ENCODE measurements around the gene OR5H6. TPM values are rescaled to one million over a fixed set of nuclear protein-coding genes. Genes with fewer than 3 reads are reported as not detected.

Gene OR5H6
- polyA plus RNA-seq, 1 donor (not counting 4 experiments of a cell fraction or from before 2014, with no cell fraction given), result not detected

GRCh38 chr3:98262046-98262445 lies 2.0 kb upstream of the OR5H6 start:
- Histone ChIP-seq H4K20me1 (ENCODE audit: control insufficient read depth, extremely low read depth, insufficient read depth, low read length) (no peaks in the 10 kb centered on the region), H3K9me1 (ENCODE audit: control insufficient read depth, extremely low read depth, insufficient read depth, low read length) (no peaks in the 10 kb centered on the region), H3K36me3 (ENCODE audit: control insufficient read depth in 2 of 2, extremely low read depth in 1 of 2, insufficient read depth in 2 of 2, low read length in 2 of 2) (no peaks in the 10 kb centered on the region), H3K4me1 (ENCODE audit: control insufficient read depth, extremely low read depth, insufficient read depth, low read length) (no peaks in the 10 kb centered on the region), H3K9me3 (ENCODE audit: control insufficient read depth, low read depth, low read length) (no peaks in the 10 kb centered on the region), H3K27me3 (ENCODE audit: control insufficient read depth, extremely low read depth, insufficient read depth, low read length) (no peaks in the 10 kb centered on the region), H3K4me2 (ENCODE audit: control insufficient read depth, extremely low read depth, insufficient read depth, low read depth, low read length) (no peak overlapping the region), H3K4me3 (ENCODE audit: control insufficient read depth in 2 of 3, extremely low read depth in 1 of 3, insufficient read depth in 2 of 3, low read depth in 1 of 3, low read length in 3 of 3) (no peak overlapping the region), H3K9ac (ENCODE audit: control insufficient read depth, extremely low read depth, insufficient read depth, low read length) (no peak overlapping the region), H3K79me2 (ENCODE audit: control insufficient read depth, insufficient read depth, low read length) (no peaks in the 10 kb centered on the region), H2AFZ (ENCODE audit: control insufficient read depth, low read length) (no peak overlapping the region), H3K27ac (ENCODE audit: control insufficient read depth, insufficient read depth, low read length) (no peak overlapping the region)
- no peak for FAIRE-seq
- no peak for TF ChIP-seq CTCF (optimal IDR thresholded peaks at IDR 0.05 in 1 of 3, IDR thresholded peaks at IDR 0.05 in 1 of 3, conservative IDR thresholded peaks at IDR 0.05 in 1 of 3; ENCODE audit: extremely low read depth in 1 of 3, insufficient read depth in 2 of 3, low read length in 3 of 3)
- TF ChIP-seq EZH2 (IDR thresholded peaks at IDR 0.05; ENCODE audit: low read length), result no peak
- dilution Hi-C loops (cut with MboI; ENCODE audit: extremely low pct_ligation_motif_present, low sequenced_read_pairs), result no loop called here
- no peak for DNase-seq (ENCODE audit: low read depth, low spot score)

DNA sequence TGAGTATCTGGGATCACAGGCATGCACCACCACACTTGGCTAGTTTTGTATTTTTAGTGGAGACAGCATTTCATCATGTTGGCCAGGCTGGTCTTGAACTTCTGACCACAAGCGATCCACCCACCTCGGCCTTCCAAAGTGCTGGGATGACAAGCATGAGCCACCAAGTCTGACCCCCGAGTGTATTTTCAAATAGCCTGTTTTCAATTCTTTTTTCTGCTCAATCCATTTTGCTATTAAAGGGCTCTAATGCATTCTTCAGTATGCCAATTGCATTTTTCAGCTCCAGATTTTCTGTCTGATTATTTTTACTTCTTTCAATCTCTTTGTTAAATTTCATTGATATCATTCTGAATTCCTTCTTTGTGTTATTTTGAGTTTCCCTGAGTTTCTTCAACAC lies 5.8 kb downstream of the OR5H6 start:
- H3K4me3 ChIP-seq (ENCODE audit: control insufficient read depth in 2 of 3, extremely low read depth in 1 of 3, insufficient read depth in 2 of 3, low read depth in 1 of 3, low read length in 3 of 3), result no peak overlapping the region
- H3K9me1 ChIP-seq (ENCODE audit: control insufficient read depth, extremely low read depth, insufficient read depth, low read length), result no peaks in the 10 kb centered on the region
- H3K4me1 ChIP-seq (ENCODE audit: control insufficient read depth, extremely low read depth, insufficient read depth, low read length), result no peaks in the 10 kb centered on the region
- no peak overlapping the region for H3K4me2 ChIP-seq (ENCODE audit: control insufficient read depth, extremely low read depth, insufficient read depth, low read depth, low read length)
- no peaks in the 10 kb centered on the region for H3K79me2 ChIP-seq (ENCODE audit: control insufficient read depth, insufficient read depth, low read length)
- no peak overlapping the region for H3K27ac ChIP-seq (ENCODE audit: control insufficient read depth, insufficient read depth, low read length)
- dilution Hi-C loops (cut with MboI; ENCODE audit: extremely low pct_ligation_motif_present, low sequenced_read_pairs), result no loop called here
- H4K20me1 ChIP-seq (ENCODE audit: control insufficient read depth, extremely low read depth, insufficient read depth, low read length), result no peaks in the 10 kb centered on the region
- no peaks in the 10 kb centered on the region for H3K27me3 ChIP-seq (ENCODE audit: control insufficient read depth, extremely low read depth, insufficient read depth, low read length)
- TF ChIP-seq EZH2 (IDR thresholded peaks at IDR 0.05; ENCODE audit: low read length) (no peak), CTCF (optimal IDR thresholded peaks at IDR 0.05 in 1 of 3, IDR thresholded peaks at IDR 0.05 in 1 of 3, conservative IDR thresholded peaks at IDR 0.05 in 1 of 3; ENCODE audit: extremely low read depth in 1 of 3, insufficient read depth in 2 of 3, low read length in 3 of 3) (no peak)
- H3K36me3 ChIP-seq (ENCODE audit: control insufficient read depth in 2 of 2, extremely low read depth in 1 of 2, insufficient read depth in 2 of 2, low read length in 2 of 2), result no peaks in the 10 kb centered on the region
- no peaks in the 10 kb centered on the region for H3K9me3 ChIP-seq (ENCODE audit: control insufficient read depth, low read depth, low read length)
- no peak overlapping the region for H3K9ac ChIP-seq (ENCODE audit: control insufficient read depth, extremely low read depth, insufficient read depth, low read length)
- DNase-seq (ENCODE audit: low read depth, low spot score), result no peak
- no peak overlapping the region for H2AFZ ChIP-seq (ENCODE audit: control insufficient read depth, low read length)
- FAIRE-seq, result no peak
